ENCODE data around the gene VGLL4. TPM values are rescaled to one million over a fixed set of nuclear protein-coding genes. Genes with fewer than 3 reads are reported as not detected.

Gene VGLL4
- polyA plus RNA-seq, 1 donor (not counting 4 experiments of a cell fraction or from before 2014, with no cell fraction given) = 32.6 TPM

DNA sequence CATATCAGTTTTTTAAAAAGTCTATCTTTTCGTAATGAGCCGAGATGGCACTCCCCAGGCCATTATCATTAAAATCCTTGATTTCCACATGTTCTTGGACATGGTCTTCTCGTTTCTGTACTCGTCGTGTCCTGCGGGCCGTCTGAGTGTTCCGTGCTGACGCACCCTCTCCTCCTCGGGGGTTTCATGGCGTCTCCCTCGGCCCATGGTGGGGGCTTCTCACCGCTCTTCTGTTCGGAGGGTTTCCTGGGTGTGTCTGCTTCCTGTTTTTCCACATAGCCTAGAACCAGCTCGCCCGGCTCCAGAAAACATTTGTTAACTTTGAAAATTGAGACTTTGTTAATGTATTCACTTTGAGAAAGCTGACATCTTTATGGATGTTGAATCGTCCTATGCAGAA is 92.7 kb downstream of the VGLL4 start:
- H3K27me3 ChIP-seq (ENCODE audit: control insufficient read depth, extremely low read depth, insufficient read depth, low read length) = no peaks in the 10 kb centered on the region
- H2AFZ ChIP-seq (ENCODE audit: control insufficient read depth, low read length) = no peak overlapping the region
- H3K9ac ChIP-seq (ENCODE audit: control insufficient read depth, extremely low read depth, insufficient read depth, low read length) = no peak overlapping the region
- dilution Hi-C loops (cut with MboI; ENCODE audit: extremely low pct_ligation_motif_present, low sequenced_read_pairs) = no loop called here
- no peak overlapping the region for H3K4me3 ChIP-seq (ENCODE audit: control insufficient read depth in 2 of 3, extremely low read depth in 1 of 3, insufficient read depth in 2 of 3, low read depth in 1 of 3, low read length in 3 of 3)
- no peaks in the 10 kb centered on the region for H3K9me1 ChIP-seq (ENCODE audit: control insufficient read depth, extremely low read depth, insufficient read depth, low read length)
- H3K4me2 ChIP-seq (ENCODE audit: control insufficient read depth, extremely low read depth, insufficient read depth, low read depth, low read length) = no peak overlapping the region
- no peak overlapping the region for H3K27ac ChIP-seq (ENCODE audit: control insufficient read depth, insufficient read depth, low read length)
- peaks cover 3% of the 10 kb centered on the region for H3K4me1 ChIP-seq (ENCODE audit: control insufficient read depth, extremely low read depth, insufficient read depth, low read length)
- no peaks in the 10 kb centered on the region for H3K79me2 ChIP-seq (ENCODE audit: control insufficient read depth, insufficient read depth, low read length)
- no peaks in the 10 kb centered on the region for H3K9me3 ChIP-seq (ENCODE audit: control insufficient read depth, low read depth, low read length)
- FAIRE-seq (no peak), DNase-seq (ENCODE audit: low read depth, low spot score) (no peak)
- H4K20me1 ChIP-seq (ENCODE audit: control insufficient read depth, extremely low read depth, insufficient read depth, low read length) = no peaks in the 10 kb centered on the region
- H3K36me3 ChIP-seq (ENCODE audit: control insufficient read depth in 2 of 2, extremely low read depth in 1 of 2, insufficient read depth in 2 of 2, low read length in 2 of 2) = peaks cover 7 to 11% of the 10 kb centered on the region in 2 experiments
- TF ChIP-seq, protein P1, sequence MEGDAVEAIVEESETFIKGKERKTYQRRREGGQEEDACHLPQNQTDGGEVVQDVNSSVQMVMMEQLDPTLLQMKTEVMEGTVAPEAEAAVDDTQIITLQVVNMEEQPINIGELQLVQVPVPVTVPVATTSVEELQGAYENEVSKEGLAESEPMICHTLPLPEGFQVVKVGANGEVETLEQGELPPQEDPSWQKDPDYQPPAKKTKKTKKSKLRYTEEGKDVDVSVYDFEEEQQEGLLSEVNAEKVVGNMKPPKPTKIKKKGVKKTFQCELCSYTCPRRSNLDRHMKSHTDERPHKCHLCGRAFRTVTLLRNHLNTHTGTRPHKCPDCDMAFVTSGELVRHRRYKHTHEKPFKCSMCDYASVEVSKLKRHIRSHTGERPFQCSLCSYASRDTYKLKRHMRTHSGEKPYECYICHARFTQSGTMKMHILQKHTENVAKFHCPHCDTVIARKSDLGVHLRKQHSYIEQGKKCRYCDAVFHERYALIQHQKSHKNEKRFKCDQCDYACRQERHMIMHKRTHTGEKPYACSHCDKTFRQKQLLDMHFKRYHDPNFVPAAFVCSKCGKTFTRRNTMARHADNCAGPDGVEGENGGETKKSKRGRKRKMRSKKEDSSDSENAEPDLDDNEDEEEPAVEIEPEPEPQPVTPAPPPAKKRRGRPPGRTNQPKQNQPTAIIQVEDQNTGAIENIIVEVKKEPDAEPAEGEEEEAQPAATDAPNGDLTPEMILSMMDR (optimal IDR thresholded peaks at IDR 0.05 in 1 of 3, IDR thresholded peaks at IDR 0.05 in 1 of 3, conservative IDR thresholded peaks at IDR 0.05 in 1 of 3; ENCODE audit: extremely low read depth in 1 of 3, insufficient read depth in 2 of 3, low read length in 3 of 3) = no peak
- TF ChIP-seq EZH2 (IDR thresholded peaks at IDR 0.05; ENCODE audit: low read length) = no peak

DNA sequence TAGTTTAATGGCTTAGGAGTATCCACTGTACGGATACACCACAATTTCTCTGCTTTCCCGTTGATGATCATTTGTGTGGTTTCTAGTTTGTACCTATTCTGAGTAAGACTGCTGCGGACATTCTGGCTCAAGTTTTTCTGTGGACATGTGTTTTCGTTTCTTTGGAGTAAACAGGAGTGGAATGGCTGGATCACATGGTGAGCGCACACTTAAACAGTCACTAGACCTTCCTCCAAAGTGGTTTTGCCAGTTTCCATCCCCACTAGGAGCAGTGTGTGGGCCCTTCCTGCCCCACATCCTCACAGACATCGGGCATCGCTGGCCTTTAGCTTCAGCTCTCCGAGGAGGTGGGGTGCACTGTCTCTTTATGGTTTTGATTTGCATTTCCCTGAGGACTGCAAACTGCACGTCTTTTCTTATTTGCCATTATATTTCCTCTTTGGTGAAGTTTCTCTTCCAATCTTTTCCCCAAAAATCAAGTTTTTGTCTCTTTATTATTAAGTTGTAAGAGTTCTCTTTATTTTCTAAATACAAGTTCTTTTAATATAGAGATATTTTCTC is 94.1 kb downstream of the VGLL4 start:
- H3K9me1 ChIP-seq (ENCODE audit: control insufficient read depth, extremely low read depth, insufficient read depth, low read length) = no peaks in the 10 kb centered on the region
- FAIRE-seq (no peak), DNase-seq (ENCODE audit: low read depth, low spot score) (no peak)
- no peak overlapping the region for H3K9ac ChIP-seq (ENCODE audit: control insufficient read depth, extremely low read depth, insufficient read depth, low read length)
- peaks cover 3% of the 10 kb centered on the region for H3K4me1 ChIP-seq (ENCODE audit: control insufficient read depth, extremely low read depth, insufficient read depth, low read length)
- TF ChIP-seq, protein P1 (optimal IDR thresholded peaks at IDR 0.05 in 1 of 3, IDR thresholded peaks at IDR 0.05 in 1 of 3, conservative IDR thresholded peaks at IDR 0.05 in 1 of 3; ENCODE audit: extremely low read depth in 1 of 3, insufficient read depth in 2 of 3, low read length in 3 of 3) = no peak
- no peak for TF ChIP-seq EZH2 (IDR thresholded peaks at IDR 0.05; ENCODE audit: low read length)
- no peak overlapping the region for H3K27ac ChIP-seq (ENCODE audit: control insufficient read depth, insufficient read depth, low read length)
- H4K20me1 ChIP-seq (ENCODE audit: control insufficient read depth, extremely low read depth, insufficient read depth, low read length) = no peaks in the 10 kb centered on the region
- peaks cover 4 to 7% of the 10 kb centered on the region in 2 experiments for H3K36me3 ChIP-seq (ENCODE audit: control insufficient read depth in 2 of 2, extremely low read depth in 1 of 2, insufficient read depth in 2 of 2, low read length in 2 of 2)
- no peak overlapping the region for H2AFZ ChIP-seq (ENCODE audit: control insufficient read depth, low read length)
- no peaks in the 10 kb centered on the region for H3K79me2 ChIP-seq (ENCODE audit: control insufficient read depth, insufficient read depth, low read length)
- H3K4me3 ChIP-seq (ENCODE audit: control insufficient read depth in 2 of 3, extremely low read depth in 1 of 3, insufficient read depth in 2 of 3, low read depth in 1 of 3, low read length in 3 of 3) = no peak overlapping the region
- no peak overlapping the region for H3K4me2 ChIP-seq (ENCODE audit: control insufficient read depth, extremely low read depth, insufficient read depth, low read depth, low read length)
- H3K27me3 ChIP-seq (ENCODE audit: control insufficient read depth, extremely low read depth, insufficient read depth, low read length) = no peaks in the 10 kb centered on the region
- dilution Hi-C loops (cut with MboI; ENCODE audit: extremely low pct_ligation_motif_present, low sequenced_read_pairs) = no loop called here
- no peaks in the 10 kb centered on the region for H3K9me3 ChIP-seq (ENCODE audit: control insufficient read depth, low read depth, low read length)

Measured in keratinocyte (primary cell).